Measurements from ENCODE around the gene CCL1. TPM values are rescaled to one million over a fixed set of nuclear protein-coding genes. Genes with fewer than 3 reads are reported as not detected.

Gene CCL1
- total RNA-seq, 1 donor from 2014 or later, result 9.5 TPM

Other genes starting within 250 kb of the CCL1 start
- not detected in 2 replicates for gene CCL2, start 107.9 kb downstream of the CCL1 start, total RNA-seq
- not detected in 2 replicates for gene CCL7, start 93.0 kb downstream of the CCL1 start, total RNA-seq
- gene CCL11, start 77.5 kb downstream of the CCL1 start, total RNA-seq, result not detected in 2 replicates
- not detected in 2 replicates for gene CCL8, start 43.8 kb downstream of the CCL1 start, total RNA-seq
- gene CCL13, start 6.8 kb downstream of the CCL1 start, total RNA-seq, result not detected in 2 replicates
- not detected in 2 replicates for gene TMEM132E, start 216.3 kb upstream of the CCL1 start, total RNA-seq

Data from T-helper 2 cell treated with Interferon-gamma antibody and Interleukin-4, amounts not matched to agents 100 ng/mL and 5 ng/mL, for 36 hours (primary cell).